UCSD-AML1 (cell line): ENCODE measurements around the gene PLEKHG4B.
"Not testable (repeated sequence)": the region's sequence is repeated elsewhere in the genome, so short reads cannot be mapped to it uniquely, and the experiment has no call there.

Experiments
- DNase-seq: peaks from one replicate; lab custom pipeline; 2025; ENCODE audit not compliant: unreplicated experiment; lab: John Stamatoyannopoulos, UW

The PLEKHG4B gene

GRCh38 chr5:186091-187041 lies 94.4 kb downstream of the PLEKHG4B start:
- DNase-seq = no peak

- no peak for DNase-seq
These were observed 95.1 kb downstream of the PLEKHG4B start for GRCh38 chr5:187042-187431.

- DNase-seq = no peak
These were observed 95.9 kb downstream of the PLEKHG4B start for GRCh38 chr5:187617-188451.

GRCh38 chr5:188488-189481 lies 96.8 kb downstream of the PLEKHG4B start:
- DNase-seq = peak; percentile 86

- no peak for DNase-seq
These were observed 97.5 kb downstream of the PLEKHG4B start for GRCh38 chr5:189486-189885.

GRCh38 chr5:189976-190365 lies 98.0 kb downstream of the PLEKHG4B start:
- DNase-seq = no peak

GRCh38 chr5:190366-191035 lies 98.5 kb downstream of the PLEKHG4B start:
- DNase-seq = no peak

GRCh38 chr5:191036-191948 lies 99.3 kb downstream of the PLEKHG4B start, which contains the start of gene LRRC14B:
Gene LRRC14B, plus strand, starts transcription at chr5:191495. Its CDS starts 44 bp downstream, at chr5:191539.
- no peak for DNase-seq

GRCh38 chr5:191949-192690 lies 100.2 kb downstream of the PLEKHG4B start:
- no peak for DNase-seq

GRCh38 chr5:192691-192969 lies 100.7 kb downstream of the PLEKHG4B start:
- no peak for DNase-seq

GRCh38 chr5:192970-193831 lies 101.2 kb downstream of the PLEKHG4B start:
- DNase-seq = no peak

- DNase-seq = no peak
These were observed 102.1 kb downstream of the PLEKHG4B start for GRCh38 chr5:194102-194501.

- DNase-seq = no peak
These were observed 102.7 kb downstream of the PLEKHG4B start for GRCh38 chr5:194603-195209.

- no peak for DNase-seq
These were observed 103.6 kb downstream of the PLEKHG4B start for GRCh38 chr5:195401-196160.

- no peak for DNase-seq
These were observed 104.4 kb downstream of the PLEKHG4B start for GRCh38 chr5:196350-196749.

- DNase-seq = not testable (repeated sequence)
These were observed 105.1 kb downstream of the PLEKHG4B start for GRCh38 chr5:197031-197430.
